WTC11 (cell line): ENCODE results near the gene DCST2. TPM values are rescaled to one million over a fixed set of nuclear protein-coding genes. Genes with fewer than 3 reads are reported as not detected.

Experiments used
- ATAC-seq: fragments of 200-7000 bp; cut with Tn5 transposase; 2 replicates; pipeline ENCODE4 v1.10.0; 2021; ENCODE audit warnings: mild to moderate bottlenecking, moderate library complexity
- CTCF ChIA-PET: fragments of 300-600 bp; sonication (Branson Sonifier 250); formaldehyde crosslinking; loops from one replicate; lab custom pipeline; 2021; ENCODE audit warnings: antibody characterized with exemption; lab: Charles Lee
- POLR2A ChIA-PET: fragments of 350-600 bp; sonication (Branson Sonifier 250); formaldehyde crosslinking; loops from one replicate; lab custom pipeline; 2021; ENCODE audit warnings: antibody characterized with exemption; lab: Charles Lee
- DNase-seq: peaks from one replicate; pipeline ENCODE4 v3.0.0; 2021; ENCODE audit warnings: low spot score
- H3K27ac Mint-ChIP-seq: 2 replicates; pipeline ENCODE4 v1.8.0; 2021; ENCODE audit warnings: mixed read lengths
- H3K27me3 Mint-ChIP-seq: 2 replicates; pipeline ENCODE4 v1.8.0; 2021; ENCODE audit warnings: low read depth, mild to moderate bottlenecking, moderate library complexity, mixed read lengths
- H3K36me3 Mint-ChIP-seq: 2 replicates; pipeline ENCODE4 v1.8.0; 2021; ENCODE audit warnings: mixed read lengths
- H3K4me1 Mint-ChIP-seq: 2 replicates; pipeline ENCODE4 v1.8.0; 2022; ENCODE audit warnings: mixed read lengths
- H3K4me3 Mint-ChIP-seq: 2 replicates; pipeline ENCODE4 v1.8.0; 2021; ENCODE audit warnings: mild to moderate bottlenecking, moderate library complexity, mixed read lengths
- H3K9me3 Mint-ChIP-seq: 2 replicates; pipeline ENCODE4 v1.8.0; 2021; ENCODE audit warnings: mixed read lengths
- ATF2 ChIP-seq: sonication (generic); formaldehyde crosslinking; IDR thresholded peaks from 2 replicates; pipeline ENCODE4 v1.8.1; 2022; ENCODE audit warnings: low read depth, missing genetic modification reagents, borderline replicate concordance
- CBFB ChIP-seq: sonication (generic); formaldehyde crosslinking; IDR thresholded peaks from 2 replicates; pipeline ENCODE4 v1.8.1; 2022; ENCODE audit warnings: mild to moderate bottlenecking, low read depth, missing genetic modification reagents
- IRF2 ChIP-seq: sonication (generic); formaldehyde crosslinking; IDR thresholded peaks from 2 replicates; pipeline ENCODE4 v1.8.0; 2022; ENCODE audit warnings: low read depth, missing genetic modification reagents, borderline replicate concordance
- JAZF1 ChIP-seq: fragments of 250-450 bp; sonication (Bioruptor Pico); IDR thresholded peaks from 2 replicates; pipeline ENCODE4 v1.9.0; 2021; ENCODE audit warnings: moderate library complexity, mild to moderate bottlenecking, inconsistent platforms
- JUN ChIP-seq: sonication (generic); formaldehyde crosslinking; IDR thresholded peaks from 2 replicates; pipeline ENCODE4 v1.8.0; 2023; ENCODE audit warnings: mild to moderate bottlenecking, missing genetic modification reagents
- RELA ChIP-seq: sonication (generic); formaldehyde crosslinking; IDR thresholded peaks from 2 replicates; pipeline ENCODE4 v1.8.1; 2022; ENCODE audit warnings: missing genetic modification reagents, mild to moderate bottlenecking, borderline replicate concordance
- SMAD4 ChIP-seq: sonication (generic); formaldehyde crosslinking; IDR thresholded peaks from 2 replicates; pipeline ENCODE4 v1.8.0; 2022; ENCODE audit warnings: mild to moderate bottlenecking, missing genetic modification reagents
- ZNF416 ChIP-seq: fragments of 250-450 bp; sonication (Bioruptor Pico); IDR thresholded peaks from 2 replicates; pipeline ENCODE4 v1.9.0; 2021; ENCODE audit warnings: mild to moderate bottlenecking, inconsistent platforms
- ZNF425 ChIP-seq: fragments of 250-450 bp; sonication (Bioruptor Pico); conservative IDR thresholded peaks from 2 replicates; pipeline ENCODE4 v1.9.0; 2021; ENCODE audit warnings: mild to moderate bottlenecking
- ZNF532 ChIP-seq: fragments of 250-450 bp; sonication (Bioruptor Pico); IDR thresholded peaks from 2 replicates; pipeline ENCODE4 v1.9.0; 2021; ENCODE audit warnings: mild to moderate bottlenecking, borderline replicate concordance
- ZNF671 ChIP-seq: fragments of 250-450 bp; sonication (Bioruptor Pico); IDR thresholded peaks from 2 replicates; pipeline ENCODE4 v1.8.0; 2021; ENCODE audit warnings: mild to moderate bottlenecking
- total RNA-seq: library from RNA; stranded (reverse); gene quantifications from 3 replicates; pipeline ENCODE4 v1.2.3, GENCODE V29; 2021
- TF ChIP-seq, protein P1 (sequence below): fragments of 250-450 bp; sonication (Bioruptor Pico); IDR thresholded peaks from 2 replicates; pipeline ENCODE4 v2.1.2; 2022; ENCODE audit warnings: mild to moderate bottlenecking, moderate library complexity
- TF ChIP-seq, protein P2 (sequence below): sonication (generic); formaldehyde crosslinking; conservative IDR thresholded peaks from 2 replicates; pipeline ENCODE4 v1.8.1; 2023; ENCODE audit warnings: mild to moderate bottlenecking, low read depth, missing genetic modification reagents, moderate library complexity
- TF ChIP-seq, protein P3 (sequence below): sonication (generic); formaldehyde crosslinking; IDR thresholded peaks from 2 replicates; pipeline ENCODE4 v1.8.0; 2023; ENCODE audit warnings: missing genetic modification reagents, mild to moderate bottlenecking, borderline replicate concordance

DCST2 gene
- total RNA-seq, 1 experiment from 2014 or later, result 0.83 TPM

DNA sequence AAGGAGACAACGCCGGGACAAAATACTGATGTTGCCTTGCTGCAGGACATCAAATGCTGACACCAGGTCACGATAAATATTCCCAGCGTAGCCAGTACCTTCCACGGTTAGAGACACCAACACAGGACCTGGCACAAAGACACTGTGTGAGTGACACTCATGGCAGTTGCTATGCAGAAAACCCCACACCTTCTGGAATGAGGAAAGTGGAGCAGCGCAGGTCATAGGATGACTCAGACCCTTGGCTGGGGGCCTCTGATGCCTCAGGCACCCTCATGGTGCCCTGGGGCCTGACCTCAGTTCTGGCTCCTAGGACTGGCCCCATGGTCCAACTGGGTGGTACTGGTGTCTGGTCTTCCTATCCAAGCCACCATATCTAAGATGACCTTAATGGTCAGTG is 7.0 kb downstream of the DCST2 start (continued):
- TF ChIP-seq ZNF532, result no peak
- TF ChIP-seq, protein P1, sequence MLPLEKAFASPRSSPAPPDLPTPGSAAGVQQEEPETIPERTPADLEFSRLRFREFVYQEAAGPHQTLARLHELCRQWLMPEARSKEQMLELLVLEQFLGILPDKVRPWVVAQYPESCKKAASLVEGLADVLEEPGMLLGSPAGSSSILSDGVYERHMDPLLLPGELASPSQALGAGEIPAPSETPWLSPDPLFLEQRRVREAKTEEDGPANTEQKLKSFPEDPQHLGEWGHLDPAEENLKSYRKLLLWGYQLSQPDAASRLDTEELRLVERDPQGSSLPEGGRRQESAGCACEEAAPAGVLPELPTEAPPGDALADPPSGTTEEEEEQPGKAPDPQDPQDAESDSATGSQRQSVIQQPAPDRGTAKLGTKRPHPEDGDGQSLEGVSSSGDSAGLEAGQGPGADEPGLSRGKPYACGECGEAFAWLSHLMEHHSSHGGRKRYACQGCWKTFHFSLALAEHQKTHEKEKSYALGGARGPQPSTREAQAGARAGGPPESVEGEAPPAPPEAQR, result no peak

DNA sequence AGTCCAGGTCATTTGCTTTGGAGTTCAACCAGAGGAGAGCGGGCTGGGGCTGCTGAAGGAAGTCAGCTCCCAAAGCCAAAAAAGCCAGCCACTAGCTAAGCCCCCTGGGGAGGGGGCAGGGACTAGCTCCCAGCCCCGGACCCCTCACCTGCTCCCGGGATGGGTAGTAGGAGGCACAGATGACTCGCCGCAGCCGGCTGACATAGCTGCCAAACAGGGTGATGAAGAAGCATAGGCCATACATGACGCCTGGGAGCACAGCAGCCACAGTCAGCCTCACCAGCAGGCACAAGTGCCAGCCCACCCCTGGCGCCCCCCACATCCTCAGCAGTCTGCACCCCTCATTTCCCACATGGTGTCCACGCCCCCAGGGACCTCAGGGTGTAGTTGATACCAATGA is 7.4 kb downstream of the DCST2 start:
- no peak overlapping the region for H3K27ac Mint-ChIP-seq
- POLR2A ChIA-PET, result no interaction called here
- DNase-seq (no peak), ATAC-seq (no peak)
- H3K27me3 Mint-ChIP-seq, result no peaks in the 10 kb centered on the region; the same call in 1 of the 2 replicates
- H3K36me3 Mint-ChIP-seq, result no peaks in the 10 kb centered on the region
- H3K4me1 Mint-ChIP-seq, result peaks cover 3% of the 10 kb centered on the region; the same call in 1 of the 2 replicates
- CTCF ChIA-PET, result interaction anchor here (1.0 to 2.6 kb wide), 5 partner anchors 9 to 35 kb away, joined by 3 to 13 read pairs (median 7); partner anchors contain the start of gene ADAM15
- no peaks in the 10 kb centered on the region for H3K9me3 Mint-ChIP-seq
- H3K4me3 Mint-ChIP-seq, result no peak overlapping the region
- TF ChIP-seq, protein P2, sequence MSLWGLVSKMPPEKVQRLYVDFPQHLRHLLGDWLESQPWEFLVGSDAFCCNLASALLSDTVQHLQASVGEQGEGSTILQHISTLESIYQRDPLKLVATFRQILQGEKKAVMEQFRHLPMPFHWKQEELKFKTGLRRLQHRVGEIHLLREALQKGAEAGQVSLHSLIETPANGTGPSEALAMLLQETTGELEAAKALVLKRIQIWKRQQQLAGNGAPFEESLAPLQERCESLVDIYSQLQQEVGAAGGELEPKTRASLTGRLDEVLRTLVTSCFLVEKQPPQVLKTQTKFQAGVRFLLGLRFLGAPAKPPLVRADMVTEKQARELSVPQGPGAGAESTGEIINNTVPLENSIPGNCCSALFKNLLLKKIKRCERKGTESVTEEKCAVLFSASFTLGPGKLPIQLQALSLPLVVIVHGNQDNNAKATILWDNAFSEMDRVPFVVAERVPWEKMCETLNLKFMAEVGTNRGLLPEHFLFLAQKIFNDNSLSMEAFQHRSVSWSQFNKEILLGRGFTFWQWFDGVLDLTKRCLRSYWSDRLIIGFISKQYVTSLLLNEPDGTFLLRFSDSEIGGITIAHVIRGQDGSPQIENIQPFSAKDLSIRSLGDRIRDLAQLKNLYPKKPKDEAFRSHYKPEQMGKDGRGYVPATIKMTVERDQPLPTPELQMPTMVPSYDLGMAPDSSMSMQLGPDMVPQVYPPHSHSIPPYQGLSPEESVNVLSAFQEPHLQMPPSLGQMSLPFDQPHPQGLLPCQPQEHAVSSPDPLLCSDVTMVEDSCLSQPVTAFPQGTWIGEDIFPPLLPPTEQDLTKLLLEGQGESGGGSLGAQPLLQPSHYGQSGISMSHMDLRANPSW, result no peak
- TF ChIP-seq RELA (CRISPR knock-in tag) (no peak), JUN (no peak), ATF2 (CRISPR knock-in tag) (no peak), ZNF532 (no peak), ZNF671 (CRISPR knock-in tag) (no peak), IRF2 (CRISPR knock-in tag) (no peak), SMAD4 (no peak), ZNF416 (CRISPR knock-in tag) (no peak), CBFB (no peak), ZNF425 (CRISPR knock-in tag) (no peak), JAZF1 (CRISPR knock-in tag) (no peak)
- TF ChIP-seq, protein P3, sequence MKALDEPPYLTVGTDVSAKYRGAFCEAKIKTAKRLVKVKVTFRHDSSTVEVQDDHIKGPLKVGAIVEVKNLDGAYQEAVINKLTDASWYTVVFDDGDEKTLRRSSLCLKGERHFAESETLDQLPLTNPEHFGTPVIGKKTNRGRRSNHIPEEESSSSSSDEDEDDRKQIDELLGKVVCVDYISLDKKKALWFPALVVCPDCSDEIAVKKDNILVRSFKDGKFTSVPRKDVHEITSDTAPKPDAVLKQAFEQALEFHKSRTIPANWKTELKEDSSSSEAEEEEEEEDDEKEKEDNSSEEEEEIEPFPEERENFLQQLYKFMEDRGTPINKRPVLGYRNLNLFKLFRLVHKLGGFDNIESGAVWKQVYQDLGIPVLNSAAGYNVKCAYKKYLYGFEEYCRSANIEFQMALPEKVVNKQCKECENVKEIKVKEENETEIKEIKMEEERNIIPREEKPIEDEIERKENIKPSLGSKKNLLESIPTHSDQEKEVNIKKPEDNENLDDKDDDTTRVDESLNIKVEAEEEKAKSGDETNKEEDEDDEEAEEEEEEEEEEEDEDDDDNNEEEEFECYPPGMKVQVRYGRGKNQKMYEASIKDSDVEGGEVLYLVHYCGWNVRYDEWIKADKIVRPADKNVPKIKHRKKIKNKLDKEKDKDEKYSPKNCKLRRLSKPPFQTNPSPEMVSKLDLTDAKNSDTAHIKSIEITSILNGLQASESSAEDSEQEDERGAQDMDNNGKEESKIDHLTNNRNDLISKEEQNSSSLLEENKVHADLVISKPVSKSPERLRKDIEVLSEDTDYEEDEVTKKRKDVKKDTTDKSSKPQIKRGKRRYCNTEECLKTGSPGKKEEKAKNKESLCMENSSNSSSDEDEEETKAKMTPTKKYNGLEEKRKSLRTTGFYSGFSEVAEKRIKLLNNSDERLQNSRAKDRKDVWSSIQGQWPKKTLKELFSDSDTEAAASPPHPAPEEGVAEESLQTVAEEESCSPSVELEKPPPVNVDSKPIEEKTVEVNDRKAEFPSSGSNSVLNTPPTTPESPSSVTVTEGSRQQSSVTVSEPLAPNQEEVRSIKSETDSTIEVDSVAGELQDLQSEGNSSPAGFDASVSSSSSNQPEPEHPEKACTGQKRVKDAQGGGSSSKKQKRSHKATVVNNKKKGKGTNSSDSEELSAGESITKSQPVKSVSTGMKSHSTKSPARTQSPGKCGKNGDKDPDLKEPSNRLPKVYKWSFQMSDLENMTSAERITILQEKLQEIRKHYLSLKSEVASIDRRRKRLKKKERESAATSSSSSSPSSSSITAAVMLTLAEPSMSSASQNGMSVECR (CRISPR knock-in tag), result no peak
